GM23338 (cell line): ENCODE measurements around the gene FOXO3. TPM values are rescaled to one million over a fixed set of nuclear protein-coding genes. Genes with fewer than 3 reads are reported as not detected.

Source experiments
- ATAC-seq: fragments of 200-7000 bp; cut with Tn5 transposase; 3 replicates; pipeline ENCODE4 v1.9.1; 2020
- DNase-seq: peaks from one replicate; pipeline ENCODE4 v3.0.0-alpha.2; 2015; ENCODE audit warnings: low spot score
- H2AFZ ChIP-seq: fragments of 200-600 bp; sonication (generic); 2 replicates; pipeline ENCODE4 v1.8.0; 2016; ENCODE audit warnings: antibody characterized with exemption, mild to moderate bottlenecking, moderate library complexity
- H3F3A ChIP-seq: fragments of 200-600 bp; sonication (generic); replicated peaks from 2 replicates; pipeline ENCODE4 v1.8.0; 2017; ENCODE audit warnings: antibody characterized with exemption, mixed run types, low read depth
- H3K27ac ChIP-seq: fragments of 200-600 bp; sonication (generic); 2 replicates; pipeline ENCODE4 v1.6.1; 2016; ENCODE audit warnings: low read depth
- H3K27me3 ChIP-seq: fragments of 200-600 bp; sonication (generic); 2 replicates; pipeline ENCODE4 v1.8.0; 2016; ENCODE audit warnings: mild to moderate bottlenecking, mixed run types, moderate library complexity; ENCODE audit not compliant: insufficient read depth
- H3K36me3 ChIP-seq: fragments of 200-600 bp; sonication (generic); 2 replicates; pipeline ENCODE4 v1.8.0; 2016; ENCODE audit warnings: mild to moderate bottlenecking; ENCODE audit not compliant: insufficient read depth
- H3K4me1 ChIP-seq: fragments of 200-600 bp; sonication (generic); 2 replicates; pipeline ENCODE4 v1.8.0; 2016; ENCODE audit warnings: mild to moderate bottlenecking, moderate library complexity; ENCODE audit not compliant: insufficient read depth
- H3K4me2 ChIP-seq: fragments of 200-600 bp; sonication (generic); 2 replicates; pipeline ENCODE4 v1.7.1; 2017; ENCODE audit warnings: mixed run types
- H3K4me3 ChIP-seq: fragments of 200-600 bp; sonication (generic); 2 replicates; pipeline ENCODE4 v1.6.1; 2016; ENCODE audit warnings: mixed run types
- H3K79me2 ChIP-seq: fragments of 200-600 bp; sonication (generic); replicated peaks from 2 replicates; pipeline ENCODE4 v1.8.0; 2017; ENCODE audit warnings: mild to moderate bottlenecking; ENCODE audit not compliant: insufficient read depth
- H3K9me2 ChIP-seq: fragments of 200-600 bp; sonication (generic); 2 replicates; pipeline ENCODE4 v1.8.0; 2017; ENCODE audit not compliant: insufficient read depth
- H4K20me1 ChIP-seq: fragments of 200-600 bp; sonication (generic); replicated peaks from 2 replicates; pipeline ENCODE4 v1.8.0; 2017; ENCODE audit warnings: mild to moderate bottlenecking; ENCODE audit not compliant: insufficient read depth
- H3K27ac Mint-ChIP-seq: 2 replicates; pipeline ENCODE4 v1.8.0; 2020; ENCODE audit warnings: inconsistent platforms, mild to moderate bottlenecking, moderate library complexity, mixed read lengths
- H3K27me3 Mint-ChIP-seq: 3 replicates; pipeline ENCODE4 v1.8.0; 2022; ENCODE audit warnings: low read depth, mild to moderate bottlenecking, moderate library complexity, mixed read lengths, inconsistent platforms; ENCODE audit not compliant: insufficient read depth, poor library complexity
- H3K36me3 Mint-ChIP-seq: 3 replicates; pipeline ENCODE4 v1.8.0; 2021; ENCODE audit warnings: low read depth, mild to moderate bottlenecking, inconsistent platforms, moderate library complexity, mixed read lengths
- H3K4me1 Mint-ChIP-seq: 3 replicates; pipeline ENCODE4 v1.8.0; 2020; ENCODE audit warnings: mild to moderate bottlenecking, inconsistent platforms, mixed read lengths
- H3K4me3 Mint-ChIP-seq: 3 replicates; pipeline ENCODE4 v1.8.0; 2021; ENCODE audit warnings: moderate library complexity, mild to moderate bottlenecking, inconsistent platforms, mixed read lengths
- H3K9me3 Mint-ChIP-seq: 3 replicates; pipeline ENCODE4 v1.8.0; 2020; ENCODE audit warnings: moderate library complexity, mild to moderate bottlenecking, inconsistent platforms, mixed read lengths
- CREB1 ChIP-seq: fragments of 250-450 bp; sonication (Bioruptor Pico); IDR thresholded peaks from 2 replicates; pipeline ENCODE4 v1.5.0; 2020; ENCODE audit warnings: low read depth, mild to moderate bottlenecking, moderate library complexity
- CTCF ChIP-seq, 2 experiments: fragments of 200-600 bp in 1 of 2; sonication (generic) in 1 of 2; conservative IDR thresholded peaks; 2 replicates each; pipeline versions ENCODE4 v1.5.1 to v1.6.1; 2016 to 2017; ENCODE audit warnings: antibody characterized with exemption in 2 of 2, low read depth in 2 of 2, mild to moderate bottlenecking in 2 of 2, moderate library complexity in 1 of 2
- ETS1 ChIP-seq: IDR thresholded peaks from 2 replicates; pipeline ENCODE4 v1.6.1; 2016; ENCODE audit warnings: antibody characterized with exemption
- EZH2 ChIP-seq: fragments of 200-600 bp; sonication (generic); IDR thresholded peaks from one replicate; pipeline ENCODE4 v1.8.0; 2017; ENCODE audit warnings: antibody characterized with exemption, mild to moderate bottlenecking, low read depth; ENCODE audit not compliant: unreplicated experiment
- EZH2phosphoT487 ChIP-seq: fragments of 200-600 bp; sonication (generic); IDR thresholded peaks from one replicate; pipeline ENCODE4 v1.8.1; 2018; ENCODE audit warnings: antibody characterized with exemption; ENCODE audit not compliant: unreplicated experiment
- JUNB ChIP-seq: IDR thresholded peaks from one replicate; pipeline ENCODE4 v1.6.1; 2016; ENCODE audit warnings: antibody characterized with exemption; ENCODE audit not compliant: unreplicated experiment
- NANOG ChIP-seq: IDR thresholded peaks from 2 replicates; pipeline ENCODE4 v1.6.1; 2016; ENCODE audit warnings: antibody characterized with exemption, borderline replicate concordance
- POLR2AphosphoS5 ChIP-seq: IDR thresholded peaks from 2 replicates; pipeline ENCODE4 v1.6.1; 2016; ENCODE audit warnings: antibody characterized with exemption, low read depth
- STAT1 ChIP-seq: IDR thresholded peaks from one replicate; pipeline ENCODE4 v1.6.1; 2016; ENCODE audit warnings: antibody characterized with exemption; ENCODE audit not compliant: unreplicated experiment
- ZNF114 ChIP-seq: fragments of 250-450 bp; sonication (Bioruptor Pico); IDR thresholded peaks from 2 replicates; pipeline ENCODE4 v1.5.0; 2020; ENCODE audit warnings: mild to moderate bottlenecking, moderate library complexity
- ZNF331 ChIP-seq: fragments of 250-450 bp; sonication (Bioruptor Pico); IDR thresholded peaks from 2 replicates; pipeline ENCODE4 v1.5.0; 2020; ENCODE audit warnings: low read depth, mild to moderate bottlenecking, moderate library complexity
- polyA plus RNA-seq: library from polyadenylated mRNA; unstranded; fragments of >200 nt; fragmentation: Nextera tagmentation; extraction: Ambion mirVana; gene quantifications from 2 replicates; pipeline ENCODE4 v1.2.1, GENCODE V29; 2016
- total RNA-seq: library from RNA; depleted of rRNA; stranded (reverse); fragments of >200 nt; shearing (Covaris generic); gene quantifications from 2 replicates; pipeline ENCODE4 v1.2.3, GENCODE V29; 2014
- TF ChIP-seq, protein P1 (sequence below): fragments of 250-450 bp; sonication (Bioruptor Pico); IDR thresholded peaks from 2 replicates; pipeline ENCODE4 v1.5.0; 2020; ENCODE audit warnings: mild to moderate bottlenecking, moderate library complexity
- TF ChIP-seq, protein P2 (sequence below): IDR thresholded peaks from one replicate; pipeline ENCODE4 v1.6.1; 2018; ENCODE audit warnings: antibody characterized with exemption; ENCODE audit not compliant: unreplicated experiment

The FOXO3 gene
- total and polyA plus RNA-seq, 2 experiments from 2014 or later: 9.8 to 20.2 TPM

DNA sequence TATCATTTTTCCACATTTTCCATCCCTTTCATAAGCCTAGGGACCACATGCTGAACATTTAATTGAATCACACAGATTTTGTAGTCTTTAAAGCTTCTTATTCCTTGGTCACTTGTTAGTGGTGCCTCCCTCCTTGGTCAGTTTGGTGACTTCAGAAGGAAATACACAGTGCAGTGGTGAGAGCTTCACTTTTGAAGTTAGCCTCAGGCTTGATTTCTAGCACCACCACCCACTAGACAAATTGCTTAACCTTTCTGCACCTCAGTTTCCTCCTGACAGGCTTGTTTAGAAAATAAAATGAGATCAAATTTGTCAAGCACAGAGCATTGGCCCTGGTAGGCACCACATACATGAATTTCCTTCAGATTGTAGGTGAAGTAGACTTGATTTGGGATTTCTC lies 91.7 kb downstream of the FOXO3 start:
- peaks cover 37% of the 10 kb centered on the region for H3K4me1 ChIP-seq
- H3K9me2 ChIP-seq: no peaks in the 10 kb centered on the region
- peaks cover 5% of the 10 kb centered on the region for H3K27me3 Mint-ChIP-seq
- H3K4me3 Mint-ChIP-seq: no peak overlapping the region
- H3K4me2 ChIP-seq: no peak overlapping the region
- no peaks in the 10 kb centered on the region for H3F3A ChIP-seq
- peaks cover 13% of the 10 kb centered on the region for H3K79me2 ChIP-seq
- H2AFZ ChIP-seq: no peak overlapping the region
- no peak overlapping the region for H3K27ac Mint-ChIP-seq
- H3K4me1 Mint-ChIP-seq: peaks cover 56% of the 10 kb centered on the region
- no peaks in the 10 kb centered on the region; the same call in 1 of the 2 replicates for H4K20me1 ChIP-seq
- no peaks in the 10 kb centered on the region for H3K36me3 ChIP-seq
- DNase-seq (no peak), ATAC-seq (no peak)
- no peak overlapping the region for H3K27ac ChIP-seq
- no peaks in the 10 kb centered on the region for H3K36me3 Mint-ChIP-seq
- TF ChIP-seq JUNB (no peak), ZNF331 (no peak), STAT1 (no peak), CREB1 (CRISPR knock-in tag) (no peak), EZH2phosphoT487 (no peak), CTCF (conservative IDR thresholded peaks at IDR 0.05; ENCODE audit: low read depth in 2 of 2) (no peak), NANOG (no peak), ZNF114 (CRISPR knock-in tag) (no peak), EZH2 (no peak), ETS1 (no peak), POLR2AphosphoS5 (no peak)
- TF ChIP-seq, protein P1, sequence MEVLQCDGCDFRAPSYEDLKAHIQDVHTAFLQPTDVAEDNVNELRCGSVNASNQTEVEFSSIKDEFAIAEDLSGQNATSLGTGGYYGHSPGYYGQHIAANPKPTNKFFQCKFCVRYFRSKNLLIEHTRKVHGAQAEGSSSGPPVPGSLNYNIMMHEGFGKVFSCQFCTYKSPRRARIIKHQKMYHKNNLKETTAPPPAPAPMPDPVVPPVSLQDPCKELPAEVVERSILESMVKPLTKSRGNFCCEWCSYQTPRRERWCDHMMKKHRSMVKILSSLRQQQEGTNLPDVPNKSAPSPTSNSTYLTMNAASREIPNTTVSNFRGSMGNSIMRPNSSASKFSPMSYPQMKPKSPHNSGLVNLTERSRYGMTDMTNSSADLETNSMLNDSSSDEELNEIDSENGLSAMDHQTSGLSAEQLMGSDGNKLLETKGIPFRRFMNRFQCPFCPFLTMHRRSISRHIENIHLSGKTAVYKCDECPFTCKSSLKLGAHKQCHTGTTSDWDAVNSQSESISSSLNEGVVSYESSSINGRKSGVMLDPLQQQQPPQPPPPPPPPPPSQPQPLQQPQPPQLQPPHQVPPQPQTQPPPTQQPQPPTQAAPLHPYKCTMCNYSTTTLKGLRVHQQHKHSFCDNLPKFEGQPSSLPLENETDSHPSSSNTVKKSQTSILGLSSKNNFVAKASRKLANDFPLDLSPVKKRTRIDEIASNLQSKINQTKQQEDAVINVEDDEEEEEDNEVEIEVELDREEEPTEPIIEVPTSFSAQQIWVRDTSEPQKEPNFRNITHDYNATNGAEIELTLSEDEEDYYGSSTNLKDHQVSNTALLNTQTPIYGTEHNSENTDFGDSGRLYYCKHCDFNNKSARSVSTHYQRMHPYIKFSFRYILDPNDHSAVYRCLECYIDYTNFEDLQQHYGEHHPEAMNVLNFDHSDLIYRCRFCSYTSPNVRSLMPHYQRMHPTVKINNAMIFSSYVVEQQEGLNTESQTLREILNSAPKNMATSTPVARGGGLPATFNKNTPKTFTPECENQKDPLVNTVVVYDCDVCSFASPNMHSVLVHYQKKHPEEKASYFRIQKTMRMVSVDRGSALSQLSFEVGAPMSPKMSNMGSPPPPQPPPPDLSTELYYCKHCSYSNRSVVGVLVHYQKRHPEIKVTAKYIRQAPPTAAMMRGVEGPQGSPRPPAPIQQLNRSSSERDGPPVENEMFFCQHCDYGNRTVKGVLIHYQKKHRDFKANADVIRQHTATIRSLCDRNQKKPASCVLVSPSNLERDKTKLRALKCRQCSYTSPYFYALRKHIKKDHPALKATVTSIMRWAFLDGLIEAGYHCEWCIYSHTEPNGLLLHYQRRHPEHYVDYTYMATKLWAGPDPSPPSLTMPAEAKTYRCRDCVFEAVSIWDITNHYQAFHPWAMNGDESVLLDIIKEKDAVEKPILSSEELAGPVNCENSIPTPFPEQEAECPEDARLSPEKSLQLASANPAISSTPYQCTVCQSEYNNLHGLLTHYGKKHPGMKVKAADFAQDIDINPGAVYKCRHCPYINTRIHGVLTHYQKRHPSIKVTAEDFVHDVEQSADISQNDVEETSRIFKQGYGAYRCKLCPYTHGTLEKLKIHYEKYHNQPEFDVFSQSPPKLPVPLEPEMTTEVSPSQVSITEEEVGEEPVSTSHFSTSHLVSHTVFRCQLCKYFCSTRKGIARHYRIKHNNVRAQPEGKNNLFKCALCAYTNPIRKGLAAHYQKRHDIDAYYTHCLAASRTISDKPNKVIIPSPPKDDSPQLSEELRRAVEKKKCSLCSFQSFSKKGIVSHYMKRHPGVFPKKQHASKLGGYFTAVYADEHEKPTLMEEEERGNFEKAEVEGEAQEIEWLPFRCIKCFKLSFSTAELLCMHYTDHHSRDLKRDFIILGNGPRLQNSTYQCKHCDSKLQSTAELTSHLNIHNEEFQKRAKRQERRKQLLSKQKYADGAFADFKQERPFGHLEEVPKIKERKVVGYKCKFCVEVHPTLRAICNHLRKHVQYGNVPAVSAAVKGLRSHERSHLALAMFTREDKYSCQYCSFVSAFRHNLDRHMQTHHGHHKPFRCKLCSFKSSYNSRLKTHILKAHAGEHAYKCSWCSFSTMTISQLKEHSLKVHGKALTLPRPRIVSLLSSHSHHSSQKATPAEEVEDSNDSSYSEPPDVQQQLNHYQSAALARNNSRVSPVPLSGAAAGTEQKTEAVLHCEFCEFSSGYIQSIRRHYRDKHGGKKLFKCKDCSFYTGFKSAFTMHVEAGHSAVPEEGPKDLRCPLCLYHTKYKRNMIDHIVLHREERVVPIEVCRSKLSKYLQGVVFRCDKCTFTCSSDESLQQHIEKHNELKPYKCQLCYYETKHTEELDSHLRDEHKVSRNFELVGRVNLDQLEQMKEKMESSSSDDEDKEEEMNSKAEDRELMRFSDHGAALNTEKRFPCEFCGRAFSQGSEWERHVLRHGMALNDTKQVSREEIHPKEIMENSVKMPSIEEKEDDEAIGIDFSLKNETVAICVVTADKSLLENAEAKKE (CRISPR knock-in tag): no peak
- TF ChIP-seq, protein P2, sequence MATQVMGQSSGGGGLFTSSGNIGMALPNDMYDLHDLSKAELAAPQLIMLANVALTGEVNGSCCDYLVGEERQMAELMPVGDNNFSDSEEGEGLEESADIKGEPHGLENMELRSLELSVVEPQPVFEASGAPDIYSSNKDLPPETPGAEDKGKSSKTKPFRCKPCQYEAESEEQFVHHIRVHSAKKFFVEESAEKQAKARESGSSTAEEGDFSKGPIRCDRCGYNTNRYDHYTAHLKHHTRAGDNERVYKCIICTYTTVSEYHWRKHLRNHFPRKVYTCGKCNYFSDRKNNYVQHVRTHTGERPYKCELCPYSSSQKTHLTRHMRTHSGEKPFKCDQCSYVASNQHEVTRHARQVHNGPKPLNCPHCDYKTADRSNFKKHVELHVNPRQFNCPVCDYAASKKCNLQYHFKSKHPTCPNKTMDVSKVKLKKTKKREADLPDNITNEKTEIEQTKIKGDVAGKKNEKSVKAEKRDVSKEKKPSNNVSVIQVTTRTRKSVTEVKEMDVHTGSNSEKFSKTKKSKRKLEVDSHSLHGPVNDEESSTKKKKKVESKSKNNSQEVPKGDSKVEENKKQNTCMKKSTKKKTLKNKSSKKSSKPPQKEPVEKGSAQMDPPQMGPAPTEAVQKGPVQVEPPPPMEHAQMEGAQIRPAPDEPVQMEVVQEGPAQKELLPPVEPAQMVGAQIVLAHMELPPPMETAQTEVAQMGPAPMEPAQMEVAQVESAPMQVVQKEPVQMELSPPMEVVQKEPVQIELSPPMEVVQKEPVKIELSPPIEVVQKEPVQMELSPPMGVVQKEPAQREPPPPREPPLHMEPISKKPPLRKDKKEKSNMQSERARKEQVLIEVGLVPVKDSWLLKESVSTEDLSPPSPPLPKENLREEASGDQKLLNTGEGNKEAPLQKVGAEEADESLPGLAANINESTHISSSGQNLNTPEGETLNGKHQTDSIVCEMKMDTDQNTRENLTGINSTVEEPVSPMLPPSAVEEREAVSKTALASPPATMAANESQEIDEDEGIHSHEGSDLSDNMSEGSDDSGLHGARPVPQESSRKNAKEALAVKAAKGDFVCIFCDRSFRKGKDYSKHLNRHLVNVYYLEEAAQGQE: no peak
- H3K4me3 ChIP-seq: no peak overlapping the region
- H3K27me3 ChIP-seq: no peaks in the 10 kb centered on the region
- no peaks in the 10 kb centered on the region for H3K9me3 Mint-ChIP-seq
